Neural cell (in vitro differentiated cells): ENCODE data around the gene TLR7. TPM values are rescaled to one million over a fixed set of nuclear protein-coding genes. Genes with fewer than 3 reads are reported as not detected.

Experiments used
- H2AFZ ChIP-seq: fragments of 200-600, 300-800 bp; sonication (generic), shearing (Covaris generic); 2 replicates; pipeline ENCODE4 v1.6.0; 2014; ENCODE audit warnings: low read depth, mild to moderate bottlenecking, antibody characterized with exemption, low read length, moderate library complexity
- H3F3A ChIP-seq: fragments of 200-600 bp; shearing (Covaris generic); 2 replicates; pipeline ENCODE4 v1.6.1; 2016; ENCODE audit warnings: mild to moderate bottlenecking, moderate library complexity, mixed read lengths, antibody characterized with exemption, low read length; ENCODE audit not compliant: insufficient read depth, poor library complexity, severe bottlenecking
- H3K27ac ChIP-seq: fragments of 200-600, 300-800 bp; sonication (generic), shearing (Covaris generic); 2 replicates; pipeline ENCODE4 v1.5.1; 2014; ENCODE audit warnings: mild to moderate bottlenecking, low read length, moderate library complexity
- H3K27me3 ChIP-seq: fragments of 300-800, 200-600 bp; sonication (generic), shearing (Covaris generic); 2 replicates; pipeline ENCODE4 v1.6.0; 2014; ENCODE audit warnings: mild to moderate bottlenecking, low read depth, low read length, moderate library complexity; ENCODE audit not compliant: insufficient read depth
- H3K36me3 ChIP-seq: fragments of 300-800, 200-600 bp; sonication (generic), shearing (Covaris generic); 2 replicates; pipeline ENCODE4 v1.5.1; 2014; ENCODE audit warnings: mild to moderate bottlenecking, antibody characterized with exemption, low read length, moderate library complexity; ENCODE audit not compliant: insufficient read depth
- H3K4me2 ChIP-seq: fragments of 300-800, 200-600 bp; sonication (generic), shearing (Covaris generic); 2 replicates; pipeline ENCODE4 v1.6.0; 2014; ENCODE audit warnings: mild to moderate bottlenecking, low read length
- H3K4me3 ChIP-seq: fragments of 300-800, 200-600 bp; sonication (generic), shearing (Covaris generic); 2 replicates; pipeline ENCODE4 v1.5.1; 2014; ENCODE audit warnings: mild to moderate bottlenecking, low read length, moderate library complexity
- H3K79me2 ChIP-seq: fragments of 200-600 bp; shearing (Covaris generic); replicated peaks from 2 replicates; pipeline ENCODE4 v1.6.0; 2014; ENCODE audit warnings: mild to moderate bottlenecking, low read length, moderate library complexity; ENCODE audit not compliant: insufficient read depth
- H3K9ac ChIP-seq: fragments of 300-800, 200-600 bp; sonication (generic), shearing (Covaris generic); 2 replicates; pipeline ENCODE4 v1.6.1; 2016; ENCODE audit warnings: mild to moderate bottlenecking, low read length, mixed read lengths
- H3K9me2 ChIP-seq: fragments of 200-600 bp; shearing (Covaris generic); 2 replicates; pipeline ENCODE4 v1.6.1; 2016; ENCODE audit warnings: mild to moderate bottlenecking, low read length, mixed read lengths; ENCODE audit not compliant: insufficient read depth
- H3K9me3 ChIP-seq: fragments of 200-600, 300-800 bp; sonication (generic), shearing (Covaris generic); 2 replicates; pipeline ENCODE4 v1.6.1; 2016; ENCODE audit warnings: mild to moderate bottlenecking, mixed run types, low read length, moderate library complexity, mixed read lengths
- H4K20me1 ChIP-seq: fragments of 200-600 bp; shearing (Covaris generic); 2 replicates; pipeline ENCODE4 v1.6.1; 2016; ENCODE audit warnings: mild to moderate bottlenecking, mixed run types; ENCODE audit not compliant: insufficient read depth
- CTCF ChIP-seq: fragments of 450-650 bp; IDR thresholded peaks from 2 replicates; pipeline ENCODE4 v1.5.1; 2014; ENCODE audit warnings: antibody characterized with exemption, mild to moderate bottlenecking, moderate library complexity; ENCODE audit not compliant: poor library complexity, severe bottlenecking
- EP300 ChIP-seq: fragments of 450-650 bp; conservative IDR thresholded peaks from 2 replicates; pipeline ENCODE4 v1.6.1; 2014; ENCODE audit warnings: antibody characterized with exemption, mild to moderate bottlenecking, moderate library complexity; ENCODE audit not compliant: poor library complexity, severe bottlenecking
- EZH2 ChIP-seq: fragments of 200-600, 300-800 bp; shearing (Covaris generic), sonication (generic); IDR thresholded peaks from 2 replicates; pipeline ENCODE4 v1.6.1; 2014; ENCODE audit warnings: antibody characterized with exemption, low read length, borderline replicate concordance, mild to moderate bottlenecking; ENCODE audit not compliant: insufficient read depth, poor library complexity, severe bottlenecking
- MXI1 ChIP-seq: fragments of 450-650 bp; conservative IDR thresholded peaks from 2 replicates; pipeline ENCODE4 v1.6.1; 2014; ENCODE audit warnings: antibody characterized with exemption, mild to moderate bottlenecking; ENCODE audit not compliant: poor library complexity, severe bottlenecking
- RAD21 ChIP-seq: fragments of 450-650 bp; conservative IDR thresholded peaks from 2 replicates; pipeline ENCODE4 v1.6.1; 2014; ENCODE audit warnings: antibody characterized with exemption, mild to moderate bottlenecking, moderate library complexity
- SMC3 ChIP-seq: fragments of 450-650 bp; conservative IDR thresholded peaks from 2 replicates; pipeline ENCODE4 v1.6.1; 2014; ENCODE audit warnings: antibody characterized with exemption, mild to moderate bottlenecking, moderate library complexity; ENCODE audit not compliant: poor library complexity
- TAF1 ChIP-seq: IDR thresholded peaks from 2 replicates; pipeline ENCODE4 v1.6.1; 2012; ENCODE audit warnings: low read depth
- polyA plus RNA-seq: library from polyadenylated mRNA; depleted of rRNA; stranded (reverse); fragments of >200 nt; gene quantifications from 2 replicates; pipeline ENCODE4 v1.2.3, GENCODE V29; 2014
- TF ChIP-seq, protein P1 (sequence below): IDR thresholded peaks from 2 replicates; pipeline ENCODE4 v1.6.1; 2012; ENCODE audit warnings: borderline replicate concordance

TLR7 gene
- polyA plus RNA-seq, 1 donor from 2014 or later: not detected

DNA sequence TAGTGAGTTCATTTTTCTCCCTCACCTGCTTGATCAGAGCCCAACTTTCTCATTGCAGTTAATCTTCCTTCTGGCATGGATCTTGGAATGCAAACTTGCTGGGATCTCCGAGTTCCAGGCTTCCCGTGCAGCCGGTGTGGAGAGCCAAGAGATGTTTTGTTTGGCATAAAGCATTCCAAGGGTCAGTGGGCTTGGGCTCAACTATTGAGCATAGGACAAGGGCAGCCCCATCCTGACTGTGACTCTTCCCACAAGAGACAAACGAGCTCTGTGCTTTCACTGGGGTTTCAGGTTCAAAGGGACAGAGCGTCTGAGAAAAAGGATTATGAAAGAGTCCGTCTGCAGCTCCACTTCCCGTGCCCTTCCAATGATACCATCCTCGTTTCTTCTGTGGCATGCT lies 10.5 kb downstream of the TLR7 start:
- H3K27me3 ChIP-seq: no peaks in the 10 kb centered on the region
- H3K36me3 ChIP-seq: no peaks in the 10 kb centered on the region
- no peak overlapping the region for H3K4me2 ChIP-seq
- no peaks in the 10 kb centered on the region for H3K9me2 ChIP-seq
- no peaks in the 10 kb centered on the region for H3K9me3 ChIP-seq
- H3K4me3 ChIP-seq: no peak overlapping the region
- H3K27ac ChIP-seq: no peak overlapping the region
- no peaks in the 10 kb centered on the region for H3F3A ChIP-seq
- H2AFZ ChIP-seq: no peak overlapping the region
- H3K9ac ChIP-seq: no peak overlapping the region
- no peaks in the 10 kb centered on the region for H3K79me2 ChIP-seq
- no peaks in the 10 kb centered on the region for H4K20me1 ChIP-seq
- no peak for TF ChIP-seq CTCF

DNA sequence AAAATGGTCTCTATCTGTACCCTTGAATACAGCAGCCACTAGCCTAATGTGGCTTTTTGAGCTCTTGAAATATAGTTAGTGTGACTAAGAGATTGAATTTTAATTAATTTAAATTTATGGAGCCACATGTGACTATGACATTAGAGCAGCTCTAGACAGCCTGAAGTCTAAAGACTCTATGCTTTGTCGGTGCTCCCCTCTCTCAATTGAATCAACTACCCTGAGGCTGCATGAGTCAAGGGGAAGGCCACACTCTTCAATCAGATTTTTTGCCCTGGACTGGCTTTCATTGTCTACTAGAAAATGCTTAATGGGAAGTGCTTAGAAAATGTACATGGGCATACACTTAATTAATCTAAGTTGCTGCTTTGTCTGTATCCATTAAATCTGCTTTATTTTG lies 11.7 kb downstream of the TLR7 start:
- H3K9ac ChIP-seq: no peak overlapping the region
- TF ChIP-seq RAD21 (no peak), TAF1 (no peak), SMC3 (no peak), EP300 (no peak), CTCF (no peak), MXI1 (no peak), EZH2 (no peak)
- TF ChIP-seq, protein P1, sequence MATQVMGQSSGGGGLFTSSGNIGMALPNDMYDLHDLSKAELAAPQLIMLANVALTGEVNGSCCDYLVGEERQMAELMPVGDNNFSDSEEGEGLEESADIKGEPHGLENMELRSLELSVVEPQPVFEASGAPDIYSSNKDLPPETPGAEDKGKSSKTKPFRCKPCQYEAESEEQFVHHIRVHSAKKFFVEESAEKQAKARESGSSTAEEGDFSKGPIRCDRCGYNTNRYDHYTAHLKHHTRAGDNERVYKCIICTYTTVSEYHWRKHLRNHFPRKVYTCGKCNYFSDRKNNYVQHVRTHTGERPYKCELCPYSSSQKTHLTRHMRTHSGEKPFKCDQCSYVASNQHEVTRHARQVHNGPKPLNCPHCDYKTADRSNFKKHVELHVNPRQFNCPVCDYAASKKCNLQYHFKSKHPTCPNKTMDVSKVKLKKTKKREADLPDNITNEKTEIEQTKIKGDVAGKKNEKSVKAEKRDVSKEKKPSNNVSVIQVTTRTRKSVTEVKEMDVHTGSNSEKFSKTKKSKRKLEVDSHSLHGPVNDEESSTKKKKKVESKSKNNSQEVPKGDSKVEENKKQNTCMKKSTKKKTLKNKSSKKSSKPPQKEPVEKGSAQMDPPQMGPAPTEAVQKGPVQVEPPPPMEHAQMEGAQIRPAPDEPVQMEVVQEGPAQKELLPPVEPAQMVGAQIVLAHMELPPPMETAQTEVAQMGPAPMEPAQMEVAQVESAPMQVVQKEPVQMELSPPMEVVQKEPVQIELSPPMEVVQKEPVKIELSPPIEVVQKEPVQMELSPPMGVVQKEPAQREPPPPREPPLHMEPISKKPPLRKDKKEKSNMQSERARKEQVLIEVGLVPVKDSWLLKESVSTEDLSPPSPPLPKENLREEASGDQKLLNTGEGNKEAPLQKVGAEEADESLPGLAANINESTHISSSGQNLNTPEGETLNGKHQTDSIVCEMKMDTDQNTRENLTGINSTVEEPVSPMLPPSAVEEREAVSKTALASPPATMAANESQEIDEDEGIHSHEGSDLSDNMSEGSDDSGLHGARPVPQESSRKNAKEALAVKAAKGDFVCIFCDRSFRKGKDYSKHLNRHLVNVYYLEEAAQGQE: no peak
- H2AFZ ChIP-seq: no peak overlapping the region
- no peaks in the 10 kb centered on the region for H3K79me2 ChIP-seq
- no peaks in the 10 kb centered on the region for H4K20me1 ChIP-seq
- no peak overlapping the region for H3K4me2 ChIP-seq
- H3K4me3 ChIP-seq: no peak overlapping the region
- no peaks in the 10 kb centered on the region for H3K9me2 ChIP-seq
- H3F3A ChIP-seq: no peaks in the 10 kb centered on the region
- H3K9me3 ChIP-seq: no peaks in the 10 kb centered on the region
- H3K36me3 ChIP-seq: no peaks in the 10 kb centered on the region
- no peaks in the 10 kb centered on the region for H3K27me3 ChIP-seq
- H3K27ac ChIP-seq: no peak overlapping the region
